LHCN-M2 (cell line): ENCODE results near the gene IGFBP4. TPM values are rescaled to one million over a fixed set of nuclear protein-coding genes. Genes with fewer than 3 reads are reported as not detected.
A peak's percentile ranks its signal among the peaks of the same experiment; 100 is the strongest.

ENCODE experiments used
- DNase-seq: peaks from one replicate; pipeline ENCODE4 v3.0.0-alpha.2; 2012; ENCODE audit warnings: low read depth
- total RNA-seq: library from RNA; depleted of rRNA; stranded (reverse); fragments of >200 nt; gene quantifications from 2 replicates; pipeline ENCODE4 v1.2.3, GENCODE V29; 2014

The IGFBP4 gene
- total RNA-seq, 1 experiment from 2014 or later, result 55.3 TPM

GRCh38 chr17:40454613-40454995, 11.4 kb downstream of the IGFBP4 start:
- DNase-seq, result no peak

GRCh38 chr17:40456396-40456951, 13.2 kb downstream of the IGFBP4 start:
- DNase-seq, result no peak

GRCh38 chr17:40457369-40457768, 14.1 kb downstream of the IGFBP4 start:
- DNase-seq, result no peak

- peak; percentile 31 for DNase-seq
Measured at GRCh38 chr17:40457964-40458791, 14.9 kb downstream of the IGFBP4 start.

- DNase-seq, result no peak
Measured at GRCh38 chr17:40458851-40459482, 15.7 kb downstream of the IGFBP4 start.

GRCh38 chr17:40459636-40460603, 16.7 kb downstream of the IGFBP4 start:
- no peak for DNase-seq

GRCh38 chr17:40460604-40460967, 17.3 kb downstream of the IGFBP4 start:
- no peak for DNase-seq

- DNase-seq, result no peak
Measured at GRCh38 chr17:40460968-40461731, 17.9 kb downstream of the IGFBP4 start.

GRCh38 chr17:40461732-40462342, 18.6 kb downstream of the IGFBP4 start:
- DNase-seq, result no peak

GRCh38 chr17:40462343-40463121, 19.3 kb downstream of the IGFBP4 start:
- no peak for DNase-seq

GRCh38 chr17:40463122-40463550, 19.9 kb downstream of the IGFBP4 start:
- DNase-seq, result no peak

GRCh38 chr17:40464392-40464855, 21.2 kb downstream of the IGFBP4 start:
- DNase-seq, result no peak

- DNase-seq, result no peak
Measured at GRCh38 chr17:40466298-40466971, 23.2 kb downstream of the IGFBP4 start.

- DNase-seq, result no peak
Measured at GRCh38 chr17:40467281-40467867, 24.1 kb downstream of the IGFBP4 start.

GRCh38 chr17:40468560-40468959, 25.3 kb downstream of the IGFBP4 start:
- DNase-seq, result no peak

- DNase-seq, result no peak
Measured at GRCh38 chr17:40469805-40470675, 26.8 kb downstream of the IGFBP4 start.
